ENCODE measurements around the gene AACS. TPM values are rescaled to one million over a fixed set of nuclear protein-coding genes. Genes with fewer than 3 reads are reported as not detected.

Gene AACS
- total RNA-seq (2022) (31.3 and 31.8 TPM in 2 replicates), Bru-seq, nascent RNA (percentile 61 among the genes with signal in this experiment), BruChase-seq, experiment 1, labeled RNA remaining after a 2-hour chase (percentile 64 among the genes with signal in this experiment), BruChase-seq, experiment 2, labeled RNA remaining after a 6-hour chase (percentile 66 among the genes with signal in this experiment)
- long read RNA-seq, transcript AACS-201 (18 exons, 3,316 nt): major isoform, 15 of 40 reads
- long read RNA-seq, partial matches to known transcripts: 8 of 40 reads
- long read RNA-seq, other reads (novel, unspliced or antisense): 17 of 40 reads

- ChIA-PET CTCF (interaction anchor here (0.5 to 1.2 kb wide), 4 partner anchors 22 to 261 kb away, joined by 3 to 6 read pairs (median 4); no protein-coding TSS in a partner anchor), POLR2A (interaction anchor here (2.5 kb wide), 1 partner anchor 16 kb away, joined by 9 read pairs; no protein-coding TSS in a partner anchor)
- Mint-ChIP-seq H3K36me3 (ENCODE audit: insufficient read depth, unreplicated experiment) (peaks cover 6% of the 10 kb centered on the region), H3K27ac (ENCODE audit: unreplicated experiment) (no peak within 1 kb of the TSS), H3K27me3 (ENCODE audit: insufficient read depth, unreplicated experiment) (no peaks in the 10 kb centered on the region), H3K9me3 (ENCODE audit: unreplicated experiment) (no peaks in the 10 kb centered on the region), H3K4me1 (ENCODE audit: low read depth, unreplicated experiment) (peaks cover 7% of the 10 kb centered on the region), H3K4me3 (ENCODE audit: unreplicated experiment) (peak within 1 kb of the TSS; percentile 65)
- intact Hi-C loops (cut with micrococcal nuclease; ENCODE audit: unreplicated experiment): loop anchor here (1.0 to 2.0 kb wide), 4 partner anchors 16 to 72 kb away; partner anchors contain the start of gene BRI3BP
- Histone ChIP-seq H3K4me3 (ENCODE audit: low read depth, low read length) (peak within 1 kb of the TSS; percentile 86), H3K4me1 (peaks cover 13% of the 10 kb centered on the region; the same call in 1 of the 2 replicates), H3K36me3 (ENCODE audit: control insufficient read depth, insufficient read depth, low read length) (peaks cover 1% of the 10 kb centered on the region; the same call in 1 of the 2 replicates), H3K27me3 (replicated peaks; ENCODE audit: control insufficient read depth, insufficient read depth, low read length) (no peaks in the 10 kb centered on the region), H3K9me3 (no peaks in the 10 kb centered on the region)
- TF ChIP-seq CTCF (IDR thresholded peaks at IDR 0.05; ENCODE audit: insufficient read depth in 1 of 2, low read depth in 1 of 2, low read length in 1 of 2, severe bottlenecking in 1 of 2, unreplicated experiment in 1 of 2): peak in 1 of 2 experiments; percentile 6
- peak; percentile 79 to 80 for DNase-seq
- TSS peak; percentile 47 for BruUV-seq (replicated peaks)
Measured at GRCh38 chr12:125065021-125065918, at the start of gene AACS. Gene AACS, plus strand, starts transcription at chr12:125065435. Its CDS starts 150 bp downstream, at chr12:125065585.

GRCh38 chr12:125015680-125016310 is 49.4 kb upstream of the AACS start:
- DNase-seq: no peak
- Histone ChIP-seq H3K9me3 (no peaks in the 10 kb centered on the region), H3K36me3 (ENCODE audit: control insufficient read depth, insufficient read depth, low read length) (peaks cover 1% of the 10 kb centered on the region; the same call in 1 of the 2 replicates), H3K27me3 (replicated peaks; ENCODE audit: control insufficient read depth, insufficient read depth, low read length) (no peaks in the 10 kb centered on the region), H3K4me1 (no peaks in the 10 kb centered on the region), H3K4me3 (ENCODE audit: low read depth, low read length) (no peak overlapping the region)
- no TSS peak for BruUV-seq (replicated peaks)
- ChIA-PET CTCF (interaction anchor here (1.2 kb wide), 1 partner anchor 10 kb away, joined by 3 read pairs; no protein-coding TSS in a partner anchor), POLR2A (no interaction called here)
- H3K4me3 Mint-ChIP-seq (ENCODE audit: unreplicated experiment): no peak overlapping the region
- H3K9me3 Mint-ChIP-seq (ENCODE audit: unreplicated experiment): no peaks in the 10 kb centered on the region
- H3K4me1 Mint-ChIP-seq (ENCODE audit: low read depth, unreplicated experiment): no peaks in the 10 kb centered on the region
- peaks cover 19% of the 10 kb centered on the region for H3K36me3 Mint-ChIP-seq (ENCODE audit: insufficient read depth, unreplicated experiment)
- no peak overlapping the region for H3K27ac Mint-ChIP-seq (ENCODE audit: unreplicated experiment)
- intact Hi-C loops (cut with micrococcal nuclease; ENCODE audit: unreplicated experiment): no loop called here
- TF ChIP-seq CTCF (IDR thresholded peaks at IDR 0.05; ENCODE audit: insufficient read depth in 1 of 2, low read depth in 1 of 2, low read length in 1 of 2, severe bottlenecking in 1 of 2, unreplicated experiment in 1 of 2): no peak
- H3K27me3 Mint-ChIP-seq (ENCODE audit: insufficient read depth, unreplicated experiment): no peaks in the 10 kb centered on the region

- Mint-ChIP-seq H3K27me3 (ENCODE audit: insufficient read depth, unreplicated experiment) (no peaks in the 10 kb centered on the region), H3K4me3 (ENCODE audit: unreplicated experiment) (no peak overlapping the region), H3K27ac (ENCODE audit: unreplicated experiment) (no peak overlapping the region), H3K9me3 (ENCODE audit: unreplicated experiment) (no peaks in the 10 kb centered on the region), H3K4me1 (ENCODE audit: low read depth, unreplicated experiment) (no peaks in the 10 kb centered on the region), H3K36me3 (ENCODE audit: insufficient read depth, unreplicated experiment) (peaks cover 14% of the 10 kb centered on the region)
- H3K4me3 ChIP-seq (ENCODE audit: low read depth, low read length): no peak overlapping the region
- no peaks in the 10 kb centered on the region for H3K27me3 ChIP-seq (replicated peaks; ENCODE audit: control insufficient read depth, insufficient read depth, low read length)
- DNase-seq: no peak
- peaks cover 1% of the 10 kb centered on the region; the same call in 1 of the 2 replicates for H3K36me3 ChIP-seq (ENCODE audit: control insufficient read depth, insufficient read depth, low read length)
- no TSS peak for BruUV-seq (replicated peaks)
- no peaks in the 10 kb centered on the region for H3K4me1 ChIP-seq
- H3K9me3 ChIP-seq: no peaks in the 10 kb centered on the region
- TF ChIP-seq CTCF (IDR thresholded peaks at IDR 0.05; ENCODE audit: insufficient read depth in 1 of 2, low read depth in 1 of 2, low read length in 1 of 2, severe bottlenecking in 1 of 2, unreplicated experiment in 1 of 2): no peak
- intact Hi-C loops (cut with micrococcal nuclease; ENCODE audit: unreplicated experiment): no loop called here
- ChIA-PET POLR2A (no interaction called here), CTCF (interaction anchor here (0.7 kb wide), 1 partner anchor 96 kb away, joined by 3 read pairs; no protein-coding TSS in a partner anchor)
Measured at GRCh38 chr12:125017801-125018200, 47.4 kb upstream of the AACS start.
